SK-N-SH (cell line): ENCODE results near the gene PHACTR2.
"Not testable (repeated sequence)": the region's sequence is repeated elsewhere in the genome, so short reads cannot be mapped to it uniquely, and the experiment has no call there.

Source experiments
- CTCF ChIP-seq: fragments of 200-600 bp; sonication (generic); IDR thresholded peaks from 2 replicates; pipeline ENCODE4 v1.6.1; 2017; ENCODE audit warnings: antibody characterized with exemption, mild to moderate bottlenecking, moderate library complexity
- TAF1 ChIP-seq: IDR thresholded peaks from 2 replicates; pipeline ENCODE4 v1.6.1; 2012; ENCODE audit warnings: low read depth, mild to moderate bottlenecking, low read length, moderate library complexity, borderline replicate concordance

DNA sequence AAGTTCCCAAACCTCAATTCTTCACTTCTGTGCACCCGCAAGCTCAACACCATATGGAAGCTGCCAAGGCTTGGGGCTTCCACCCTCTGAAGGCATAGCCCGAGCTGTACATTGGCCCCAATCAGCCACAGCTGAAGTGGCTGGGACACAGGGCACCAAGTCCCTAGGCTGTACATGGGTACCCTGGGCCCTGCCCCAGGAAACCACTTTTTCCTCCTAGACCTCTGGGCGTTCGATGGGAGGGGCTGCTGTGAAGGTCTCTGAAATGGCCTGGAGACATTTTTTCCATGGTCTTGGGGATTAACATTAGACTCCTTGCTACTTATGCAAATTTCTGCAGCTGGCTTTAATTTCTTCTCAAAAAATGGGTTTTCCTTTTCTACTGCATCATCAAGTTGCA lies 195.8 kb downstream of the PHACTR2 start:
- not testable (repeated sequence) for TF ChIP-seq TAF1, CTCF
